GM23248 (cell line): ENCODE measurements around the gene GAB2. TPM values are rescaled to one million over a fixed set of nuclear protein-coding genes. Genes with fewer than 3 reads are reported as not detected.

Experiments
- DNase-seq: peaks from one replicate; pipeline ENCODE4 v3.0.0-alpha.2; 2015
- H2AFZ ChIP-seq: fragments of 200-600 bp; sonication (generic); 2 replicates; pipeline ENCODE4 v1.6.1; 2016; ENCODE audit warnings: antibody characterized with exemption
- H3F3A ChIP-seq: fragments of 200-600 bp; sonication (generic); 2 replicates; pipeline ENCODE4 v1.6.1; 2016; ENCODE audit warnings: mild to moderate bottlenecking, antibody characterized with exemption, mixed run types; ENCODE audit not compliant: insufficient read depth
- H3K27ac ChIP-seq: fragments of 200-600 bp; sonication (generic); 2 replicates; pipeline ENCODE4 v1.5.1; 2016; ENCODE audit warnings: mild to moderate bottlenecking
- H3K27me3 ChIP-seq: fragments of 200-600 bp; sonication (generic); replicated peaks from 2 replicates; pipeline ENCODE4 v1.6.1; 2016; ENCODE audit warnings: mild to moderate bottlenecking; ENCODE audit not compliant: insufficient read depth
- H3K36me3 ChIP-seq: fragments of 200-600 bp; sonication (generic); 2 replicates; pipeline ENCODE4 v1.6.1; 2016; ENCODE audit warnings: low read depth, mild to moderate bottlenecking
- H3K4me1 ChIP-seq: fragments of 200-600 bp; sonication (generic); 2 replicates; pipeline ENCODE4 v1.6.1; 2016; ENCODE audit warnings: mild to moderate bottlenecking; ENCODE audit not compliant: insufficient read depth
- H3K4me2 ChIP-seq: fragments of 200-600 bp; sonication (generic); one replicate; pipeline ENCODE4 v1.6.1; 2016; ENCODE audit warnings: mild to moderate bottlenecking; ENCODE audit not compliant: unreplicated experiment
- H3K4me3 ChIP-seq: fragments of 200-600 bp; sonication (generic); 2 replicates; pipeline ENCODE4 v1.5.1; 2016; ENCODE audit warnings: mild to moderate bottlenecking
- H3K79me2 ChIP-seq: fragments of 200-600 bp; sonication (generic); 2 replicates; pipeline ENCODE4 v1.6.1; 2016; ENCODE audit warnings: mild to moderate bottlenecking; ENCODE audit not compliant: insufficient read depth
- H3K9ac ChIP-seq: fragments of 200-600 bp; sonication (generic); 2 replicates; pipeline ENCODE4 v1.6.1; 2016; ENCODE audit warnings: mild to moderate bottlenecking
- H3K9me2 ChIP-seq: fragments of 200-600 bp; sonication (generic); 2 replicates; pipeline ENCODE4 v1.6.1; 2016; ENCODE audit warnings: mixed run types, mild to moderate bottlenecking, moderate library complexity; ENCODE audit not compliant: insufficient read depth
- H3K9me3 ChIP-seq: fragments of 200-600 bp; sonication (generic); one replicate; pipeline ENCODE4 v1.6.1; 2017; ENCODE audit warnings: low read depth
- H4K20me1 ChIP-seq: fragments of 200-600 bp; sonication (generic); 2 replicates; pipeline ENCODE4 v1.6.0; 2016; ENCODE audit not compliant: insufficient read depth
- EZH2 ChIP-seq: fragments of 200-600 bp; sonication (generic); IDR thresholded peaks from 2 replicates; pipeline ENCODE4 v1.6.1; 2018; ENCODE audit warnings: antibody characterized with exemption, mild to moderate bottlenecking; ENCODE audit not compliant: insufficient read depth, poor library complexity, severe bottlenecking
- EZH2phosphoT487 ChIP-seq: fragments of 200-600 bp; sonication (generic); IDR thresholded peaks from 2 replicates; pipeline ENCODE4 v1.6.1; 2018; ENCODE audit warnings: antibody characterized with exemption, moderate library complexity, mild to moderate bottlenecking, low read depth; ENCODE audit not compliant: insufficient read depth
- WGBS, 2 experiments: methylation state at CpG; one replicate each; pipeline ENCODE4 v1.1.6; 2015 to 2017; ENCODE audit warnings: low lambda C conversion rate in 2 of 2, low coverage in 1 of 2; ENCODE audit errors: missing lambda C conversion rate in 2 of 2; 5-methylcytosine and 5-hydroxymethylcytosine counted together
- in situ Hi-C: fragments of 300-500 bp; cut with MboI; formaldehyde crosslinking; loops from 2 replicates; pipeline ENCODE4 v1.15.0; 2020
- polyA plus RNA-seq: library from polyadenylated mRNA; unstranded; fragments of >200 nt; fragmentation: Nextera tagmentation; extraction: Ambion mirVana; gene quantifications from 2 replicates; pipeline ENCODE4 v1.2.1, GENCODE V29; 2016
- total RNA-seq: library from RNA; depleted of rRNA; stranded (reverse); fragments of >200 nt; shearing (Covaris generic); gene quantifications from 2 replicates; pipeline ENCODE4 v1.2.3, GENCODE V29; 2014

GAB2 gene
- total and polyA plus RNA-seq, 2 experiments from 2014 or later = 1.8 to 12.2 TPM

- Histone ChIP-seq H3F3A (no peaks in the 10 kb centered on the region), H3K36me3 (no peaks in the 10 kb centered on the region), H3K9me2 (no peaks in the 10 kb centered on the region), H3K9ac (no peak overlapping the region), H3K4me3 (no peak overlapping the region), H3K4me1 (no peaks in the 10 kb centered on the region), H3K4me2 (no peak overlapping the region), H4K20me1 (no peaks in the 10 kb centered on the region), H3K79me2 (no peaks in the 10 kb centered on the region), H3K27ac (no peak overlapping the region), H2AFZ (no peak overlapping the region), H3K9me3 (no peaks in the 10 kb centered on the region), H3K27me3 (no peaks in the 10 kb centered on the region)
- WGBS, 2 experiments = 94 to 95% methylated on average over 4 of the region's 4 CpGs
- in situ Hi-C loops = no loop called here
- no peak for TF ChIP-seq EZH2phosphoT487
- TF ChIP-seq EZH2 = no peak
- DNase-seq = no peak
Measured at GRCh38 chr11:78441956-78442355, 24.3 kb upstream of the GAB2 start.

- no peak for TF ChIP-seq EZH2phosphoT487
- TF ChIP-seq EZH2 = no peak
- WGBS, 2 experiments = 66% methylated on average over 5 of the region's 5 CpGs
- Histone ChIP-seq H3K27ac (no peak overlapping the region), H3F3A (no peaks in the 10 kb centered on the region), H3K79me2 (no peaks in the 10 kb centered on the region), H3K9me3 (no peaks in the 10 kb centered on the region), H3K4me3 (no peak overlapping the region), H4K20me1 (no peaks in the 10 kb centered on the region), H3K9me2 (no peaks in the 10 kb centered on the region), H3K4me1 (no peaks in the 10 kb centered on the region), H3K4me2 (no peak overlapping the region), H2AFZ (no peak overlapping the region), H3K27me3 (no peaks in the 10 kb centered on the region), H3K9ac (no peak overlapping the region), H3K36me3 (no peaks in the 10 kb centered on the region)
- in situ Hi-C loops = no loop called here
- no peak for DNase-seq
Measured at GRCh38 chr11:78438298-78438975, 20.8 kb upstream of the GAB2 start.

GRCh38 chr11:78432956-78433355 lies 15.3 kb upstream of the GAB2 start:
- H3K9ac ChIP-seq = no peak overlapping the region
- no peak overlapping the region for H3K4me2 ChIP-seq
- H3K27me3 ChIP-seq = no peaks in the 10 kb centered on the region
- no peaks in the 10 kb centered on the region for H3K79me2 ChIP-seq
- no peaks in the 10 kb centered on the region for H3K4me1 ChIP-seq
- in situ Hi-C loops = no loop called here
- no peaks in the 10 kb centered on the region for H3K36me3 ChIP-seq
- H4K20me1 ChIP-seq = no peaks in the 10 kb centered on the region
- no peak overlapping the region for H2AFZ ChIP-seq
- no peak for DNase-seq
- H3K4me3 ChIP-seq = no peak overlapping the region
- no peaks in the 10 kb centered on the region for H3K9me2 ChIP-seq
- no peak for TF ChIP-seq EZH2phosphoT487
- TF ChIP-seq EZH2 = no peak
- no peaks in the 10 kb centered on the region for H3F3A ChIP-seq
- H3K9me3 ChIP-seq = no peaks in the 10 kb centered on the region
- H3K27ac ChIP-seq = no peak overlapping the region
- 89 to 98% methylated on average over 1 of the region's 1 CpG for WGBS, 2 experiments

GRCh38 chr11:78432058-78432515 lies 14.5 kb upstream of the GAB2 start:
- Histone ChIP-seq H3K9me2 (no peaks in the 10 kb centered on the region), H3K4me2 (no peak overlapping the region), H3K4me3 (no peak overlapping the region), H3F3A (no peaks in the 10 kb centered on the region), H3K27ac (no peak overlapping the region), H3K9ac (no peak overlapping the region), H4K20me1 (no peaks in the 10 kb centered on the region), H3K79me2 (no peaks in the 10 kb centered on the region), H2AFZ (no peak overlapping the region), H3K36me3 (no peaks in the 10 kb centered on the region), H3K9me3 (no peaks in the 10 kb centered on the region), H3K4me1 (no peaks in the 10 kb centered on the region), H3K27me3 (no peaks in the 10 kb centered on the region)
- in situ Hi-C loops = no loop called here
- 76 to 79% methylated on average over 4 of the region's 4 CpGs for WGBS, 2 experiments
- DNase-seq = peak; percentile 47
- TF ChIP-seq EZH2 = no peak
- TF ChIP-seq EZH2phosphoT487 = no peak
